HG02759 (cell line): ENCODE measurements around the gene HSD11B2.

Experiments used
- ATAC-seq: cut with Tn5 transposase; IDR thresholded peaks from one replicate; pipeline ENCODE4 v1.9.1; 2021; ENCODE audit warnings: mild to moderate bottlenecking, moderate library complexity; ENCODE audit not compliant: unreplicated experiment

The HSD11B2 gene

DNA sequence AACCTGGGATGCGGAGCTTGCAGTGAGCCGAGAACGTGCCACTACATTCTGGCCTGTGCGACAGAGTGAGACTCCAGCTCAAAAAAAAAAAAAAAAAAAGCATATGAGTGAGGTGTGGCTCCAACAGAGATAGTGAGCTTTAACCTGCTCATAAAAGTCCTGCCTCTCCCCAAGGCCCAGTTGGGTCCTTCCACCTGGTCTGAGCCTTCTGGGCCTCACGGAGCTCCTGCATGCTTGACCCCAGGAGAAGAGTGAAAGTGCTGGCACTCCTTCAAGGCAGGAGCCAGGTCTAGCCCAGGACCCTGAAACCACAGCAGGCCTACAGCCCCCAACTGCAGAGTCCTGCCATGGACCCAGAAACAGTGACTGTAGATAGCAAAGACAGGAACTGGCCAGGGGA is 17.7 kb downstream of the HSD11B2 start:
- no peak for ATAC-seq

DNA sequence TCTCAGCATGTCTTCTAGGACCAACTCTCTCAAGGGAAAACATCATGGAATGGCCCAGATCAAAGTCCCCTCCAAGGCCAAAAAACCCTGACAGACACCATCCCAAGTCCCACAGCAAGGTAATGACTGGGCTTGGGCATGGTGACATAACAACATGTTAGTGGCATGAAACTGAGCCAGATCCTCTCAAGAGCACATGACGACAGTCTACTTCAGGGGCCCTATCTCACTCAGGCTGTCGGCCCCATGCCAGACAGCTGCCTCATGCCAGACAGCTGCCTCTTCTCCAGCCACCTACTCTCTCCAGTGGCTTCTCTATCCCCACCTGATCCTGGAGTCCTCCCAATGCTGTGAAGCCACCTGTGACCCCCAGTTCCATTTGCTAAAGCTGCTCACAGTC is 18.4 kb downstream of the HSD11B2 start:
- ATAC-seq: no peak

DNA sequence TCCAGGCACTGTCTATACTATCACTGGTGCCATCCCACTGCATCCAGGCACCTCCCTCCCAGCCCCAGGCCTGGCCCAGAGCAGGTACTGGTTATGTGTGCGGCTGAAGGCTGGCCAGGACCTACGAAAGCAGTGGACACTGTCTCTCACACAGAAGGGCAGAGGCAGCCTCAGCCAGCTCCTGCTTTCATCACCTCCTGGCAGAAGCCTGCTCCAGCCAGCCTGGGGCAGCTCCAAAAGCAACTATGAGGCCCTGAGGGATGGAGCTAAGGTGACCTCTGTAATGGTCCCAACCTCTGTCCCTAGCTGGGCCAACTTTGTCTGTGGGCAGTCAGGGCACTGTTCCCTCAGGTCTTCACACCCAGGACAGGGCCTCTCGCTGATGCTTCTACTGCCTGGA is 18.8 kb downstream of the HSD11B2 start:
- no peak for ATAC-seq

DNA sequence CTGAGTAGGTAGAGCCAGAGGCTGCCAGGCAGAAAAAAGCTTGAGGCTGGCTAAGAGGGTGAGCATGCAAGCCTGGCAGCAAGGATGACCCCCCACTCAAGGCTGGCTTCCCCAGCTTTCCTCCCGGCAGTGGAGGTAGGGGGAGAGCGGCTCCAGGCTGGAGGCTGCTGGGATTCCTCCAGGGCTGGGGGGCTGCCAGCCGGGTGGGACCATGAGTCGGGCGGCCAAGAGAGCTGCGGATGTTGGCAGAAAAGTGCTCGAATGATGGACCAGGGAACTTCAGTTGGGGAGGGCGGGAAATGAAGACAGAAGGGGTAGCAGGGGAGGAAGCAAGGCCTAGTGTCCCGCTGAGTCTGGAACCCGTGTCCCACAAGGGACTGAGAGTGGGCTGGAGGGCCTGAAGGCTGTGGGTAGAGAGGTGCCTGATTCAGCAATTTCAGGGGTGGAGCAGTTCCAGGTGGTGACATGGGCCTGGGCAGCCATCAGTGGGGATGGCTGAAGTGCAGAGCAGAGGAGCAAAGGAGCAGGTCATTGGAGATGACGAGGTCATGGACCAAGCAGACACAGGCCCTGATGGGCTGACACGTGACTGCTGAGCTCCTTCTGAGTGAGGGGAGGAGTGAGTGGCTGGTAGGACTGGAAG is 20.3 kb downstream of the HSD11B2 start:
- ATAC-seq: no peak

DNA sequence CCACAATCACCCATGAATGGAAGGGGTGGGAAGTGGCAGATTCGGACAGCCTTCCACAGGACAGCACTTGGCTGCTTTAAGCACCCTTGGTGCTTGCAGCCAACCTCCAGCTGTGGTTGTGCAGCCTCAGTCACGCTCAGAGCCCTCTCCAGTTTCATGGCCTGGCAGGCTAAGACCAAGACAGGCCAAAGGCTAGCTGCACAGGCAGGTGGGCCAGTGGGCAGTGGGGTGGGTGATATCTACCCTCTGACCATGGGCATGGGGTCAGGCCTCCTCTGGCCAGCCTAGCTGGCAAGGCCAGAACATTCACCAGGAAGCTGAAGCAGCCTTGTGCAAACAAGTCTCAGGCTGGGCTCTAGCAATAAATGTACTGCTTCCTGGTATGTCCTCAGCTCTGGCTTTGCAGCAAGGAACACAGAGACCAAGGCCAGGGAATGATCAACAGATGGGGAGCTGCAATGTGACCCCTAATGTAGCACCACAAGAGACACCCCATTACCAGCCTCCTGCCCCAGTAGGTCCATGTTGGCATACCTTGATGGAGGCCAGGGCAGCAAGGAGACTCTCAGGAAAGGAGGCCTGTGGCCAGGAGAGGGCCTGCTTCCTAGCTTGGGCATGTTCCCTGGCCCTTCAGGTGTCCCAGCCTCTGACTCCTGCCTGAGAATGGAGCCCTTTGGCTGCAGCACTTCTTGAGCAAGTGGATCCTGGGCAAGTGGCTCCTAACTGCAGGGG is 20.9 kb downstream of the HSD11B2 start:
- no peak for ATAC-seq

DNA sequence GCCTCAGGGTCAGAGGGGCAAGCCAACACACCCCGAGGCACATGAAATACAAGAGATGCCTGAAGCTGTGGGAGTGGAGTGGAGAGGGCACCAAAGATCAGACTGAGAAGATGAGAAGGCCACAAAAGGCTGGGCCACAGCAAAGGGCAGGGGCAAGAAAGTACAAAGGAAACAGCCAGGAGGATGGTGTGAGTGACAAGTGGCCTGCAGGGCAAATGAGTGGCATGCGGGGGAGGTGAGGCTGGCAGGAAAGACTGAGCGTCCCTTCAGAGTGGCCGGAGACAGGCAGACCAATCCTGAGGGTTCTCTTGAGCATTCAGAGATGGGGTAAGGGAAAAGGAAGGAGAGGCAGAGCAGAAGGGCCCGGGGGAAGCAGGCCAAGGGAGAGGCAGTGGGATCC is 23.2 kb downstream of the HSD11B2 start:
- no peak for ATAC-seq

DNA sequence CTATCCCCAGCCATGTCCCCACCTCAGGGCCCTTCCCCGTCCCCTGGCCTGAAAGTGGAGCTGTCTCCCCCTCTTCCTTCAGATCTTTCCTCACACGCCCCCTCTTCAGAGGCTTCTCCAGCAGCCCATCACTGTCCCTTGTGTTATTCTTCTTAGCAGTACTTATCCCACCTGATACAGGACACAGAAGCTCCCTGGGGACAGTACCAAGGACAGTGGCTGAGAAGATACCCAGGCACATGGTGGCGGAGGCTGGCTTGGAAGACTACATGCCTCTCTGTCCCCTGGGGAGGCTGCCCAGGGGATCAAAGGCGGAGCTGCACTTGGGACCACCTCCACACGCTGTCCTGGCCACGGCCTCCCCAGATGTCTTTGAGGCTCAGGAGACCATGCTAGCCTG is 23.9 kb downstream of the HSD11B2 start:
- no peak for ATAC-seq

DNA sequence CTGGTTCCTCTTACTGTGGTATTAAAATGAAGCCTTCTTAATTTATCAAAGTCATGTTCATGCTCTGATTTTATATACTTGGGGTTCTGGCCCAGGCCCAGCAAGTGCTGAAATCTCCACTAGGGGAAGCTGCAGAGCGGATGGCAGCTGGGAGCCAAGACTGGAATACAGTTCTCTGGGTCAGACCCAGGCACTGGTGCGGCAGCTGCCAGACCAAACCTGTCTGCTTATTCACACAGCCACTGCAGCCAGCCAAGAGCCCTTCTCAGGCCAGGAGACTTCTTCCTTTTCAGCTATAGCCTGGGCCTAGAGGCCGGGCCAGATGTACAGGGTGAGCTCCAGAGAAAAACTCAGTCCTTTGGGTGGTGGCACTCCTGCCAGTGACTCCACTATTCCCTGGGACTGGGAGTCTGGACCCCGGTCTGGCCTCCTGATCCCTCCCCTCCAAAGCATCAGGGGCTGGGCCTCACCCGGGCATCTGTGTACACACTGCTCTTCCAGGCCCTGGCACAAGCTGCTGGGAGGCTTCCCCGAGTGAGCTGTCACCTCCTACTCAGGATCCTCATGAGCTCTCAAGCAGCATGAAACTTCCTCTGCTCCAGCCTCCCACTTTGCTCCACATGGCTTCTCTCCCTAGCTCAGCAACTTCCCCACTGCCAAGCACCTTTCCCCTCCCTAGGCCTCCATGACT is 25.6 kb downstream of the HSD11B2 start:
- ATAC-seq: no peak

DNA sequence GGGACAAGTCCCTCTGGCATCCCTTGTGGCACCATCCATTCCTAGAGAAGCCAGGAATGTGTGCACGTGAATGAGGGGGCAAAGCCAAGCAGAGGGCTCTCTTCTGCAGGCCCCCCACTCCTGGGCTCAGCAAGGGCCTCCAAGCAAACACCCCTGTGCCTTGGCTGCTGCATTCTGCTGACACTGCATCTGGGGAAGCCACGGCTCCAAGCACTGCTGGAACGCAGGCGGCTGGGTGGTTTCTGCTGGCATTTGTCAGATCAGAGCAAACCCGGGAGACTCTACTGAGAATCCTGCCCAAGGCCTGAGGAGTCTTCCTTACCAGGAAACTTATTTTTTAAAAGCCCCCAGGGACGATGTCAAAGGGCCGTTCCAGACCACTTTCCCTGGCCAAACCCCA is 26.7 kb downstream of the HSD11B2 start:
- ATAC-seq: no peak

DNA sequence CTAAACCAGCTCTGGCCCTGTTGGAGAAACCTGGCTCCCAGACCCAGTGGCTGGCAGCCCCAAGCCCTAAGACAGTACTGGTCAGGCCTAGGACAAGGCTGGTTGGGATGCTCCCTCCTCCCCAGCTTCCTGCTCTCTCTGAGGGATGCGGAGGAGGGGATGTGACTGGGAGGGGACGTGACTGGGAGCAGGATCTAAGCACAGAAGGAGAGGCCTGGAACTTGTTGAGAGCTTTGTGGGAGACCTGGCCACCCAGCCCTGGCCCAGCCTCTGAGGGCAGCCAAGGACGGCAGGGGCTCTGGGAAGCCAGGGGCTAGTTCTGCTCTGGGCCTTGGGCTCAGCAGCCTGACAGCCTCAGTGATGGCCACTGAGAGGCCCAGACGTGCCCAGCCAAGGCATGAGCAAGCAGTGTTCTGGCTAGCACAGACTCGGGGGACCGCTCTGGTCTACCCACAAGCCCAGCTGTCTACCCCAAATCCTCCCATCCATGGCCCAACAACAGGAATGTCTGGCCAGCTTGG is 27.3 kb downstream of the HSD11B2 start:
- no peak for ATAC-seq

DNA sequence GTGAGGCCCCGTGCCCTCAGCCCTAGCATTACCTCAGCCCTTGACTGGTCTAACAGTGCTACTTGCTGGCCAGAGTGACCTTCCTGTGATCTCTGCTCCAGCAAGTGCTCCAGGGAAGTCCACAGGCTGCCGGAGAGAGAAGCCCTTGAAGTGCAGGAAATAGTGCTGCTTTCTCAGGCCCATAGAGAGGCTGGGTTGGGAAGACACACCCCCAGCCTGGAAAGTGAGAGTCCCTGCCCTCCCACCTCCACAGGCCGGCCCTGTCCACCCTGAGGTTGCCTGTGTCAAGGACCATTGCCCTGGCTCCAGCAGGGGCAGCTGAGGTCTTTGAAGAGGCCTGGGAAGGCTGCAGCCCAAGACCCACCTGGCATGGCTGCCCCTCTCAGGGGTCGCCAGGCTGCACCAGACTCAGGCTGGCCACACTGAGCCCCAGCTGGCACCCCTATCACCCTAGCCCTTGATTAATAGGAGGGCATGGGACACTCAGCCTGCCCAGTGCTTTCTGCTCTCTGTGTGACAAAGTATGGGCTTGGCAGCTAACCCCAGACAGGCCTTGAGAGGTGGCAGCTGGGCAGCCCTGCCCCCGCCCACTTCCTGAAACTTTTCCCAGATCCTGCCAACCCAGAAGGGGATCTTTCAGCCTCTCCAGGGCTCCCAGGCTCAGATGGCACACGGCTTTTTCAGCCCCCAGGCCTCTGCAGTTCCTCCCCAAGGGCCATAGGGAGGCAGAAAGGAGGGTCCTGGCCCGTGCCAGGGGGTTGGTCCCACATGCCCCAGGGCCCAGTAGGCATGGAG is 28.3 kb downstream of the HSD11B2 start:
- ATAC-seq: no peak

DNA sequence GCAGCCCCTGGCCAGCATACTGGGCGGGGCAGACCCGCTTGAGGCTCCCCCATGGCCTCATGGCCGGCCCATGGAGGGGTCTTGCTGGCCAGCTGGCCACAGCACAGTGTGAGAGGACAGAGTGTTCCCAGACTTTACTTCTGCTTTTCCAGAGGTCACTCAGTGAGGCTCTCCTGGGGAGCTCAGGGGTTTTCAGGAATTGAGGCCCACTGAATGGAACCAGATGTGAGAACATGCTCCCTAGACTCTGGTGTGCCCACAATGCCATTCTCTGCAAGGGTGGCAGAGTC is 28.9 kb downstream of the HSD11B2 start:
- no peak for ATAC-seq

DNA sequence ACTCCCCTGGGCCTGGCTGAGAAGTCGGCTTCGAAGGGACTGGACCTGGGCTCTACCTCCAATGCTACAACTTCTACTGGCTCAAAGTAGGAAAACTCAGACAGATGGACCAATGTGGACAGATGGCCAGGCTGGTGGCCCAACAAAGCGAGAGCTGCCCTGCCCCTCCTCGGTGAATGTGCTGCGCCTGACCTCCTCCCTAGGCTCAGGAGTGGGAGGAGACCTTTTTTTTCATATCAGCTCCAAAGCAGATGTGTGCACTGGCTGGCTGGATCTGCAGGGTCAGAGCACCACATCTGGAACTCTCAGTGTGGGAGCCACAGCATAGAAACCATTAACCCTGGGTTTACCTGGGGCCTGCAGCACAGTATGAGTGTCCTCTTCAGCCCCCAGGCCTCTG is 29.2 kb downstream of the HSD11B2 start:
- no peak for ATAC-seq

DNA sequence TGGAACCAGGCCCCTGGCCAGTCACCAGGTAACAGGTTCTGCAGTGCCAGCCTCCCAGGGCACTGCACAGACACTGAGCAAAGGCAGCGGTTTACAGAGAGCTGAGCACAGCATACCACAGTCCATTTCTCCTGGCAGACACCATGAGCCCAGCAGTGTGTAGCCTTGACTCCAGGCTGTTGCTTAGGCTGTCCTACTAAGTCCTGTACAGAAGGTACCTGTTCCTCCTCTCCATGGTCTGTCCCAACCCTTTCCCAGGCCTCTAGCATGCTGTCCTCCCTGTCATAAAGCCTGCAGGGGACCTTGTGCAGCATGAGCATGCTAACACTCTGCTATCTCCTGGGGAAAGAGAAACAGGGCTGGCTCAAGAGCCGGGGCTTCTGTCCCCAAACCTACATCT is 30.0 kb downstream of the HSD11B2 start:
- no peak for ATAC-seq

DNA sequence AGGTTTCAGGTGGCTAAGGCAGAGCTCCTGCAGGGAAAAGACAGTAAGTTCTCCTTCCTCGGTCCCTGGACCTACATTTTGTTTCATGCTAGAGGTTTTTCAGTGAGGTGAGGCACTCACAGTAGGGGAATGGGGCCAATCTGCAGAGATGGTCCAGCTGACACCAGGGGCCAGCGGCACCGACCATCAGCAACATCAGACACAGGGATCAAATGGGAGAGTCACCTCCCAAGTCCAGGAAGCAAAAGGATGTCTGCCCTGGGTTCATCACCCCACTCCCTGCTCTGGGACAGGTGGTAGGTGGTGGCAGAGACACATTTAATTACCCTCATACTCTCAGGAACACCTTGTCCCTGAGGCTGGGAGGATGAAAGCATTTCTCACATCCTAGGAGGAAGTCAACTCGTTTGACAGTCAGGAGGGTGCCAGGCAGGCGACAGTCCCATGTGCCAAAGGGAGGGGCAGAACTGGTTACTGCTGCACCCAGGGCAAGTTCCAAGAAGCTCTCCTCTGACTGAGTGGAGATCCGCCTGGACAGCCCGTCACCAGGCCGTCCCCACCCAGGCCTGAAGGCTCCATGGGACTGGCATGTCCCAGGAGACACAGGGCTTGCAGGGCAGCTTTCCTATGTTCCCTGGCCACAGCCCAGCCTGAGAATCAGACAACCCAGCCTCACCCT is 30.8 kb downstream of the HSD11B2 start:
- no peak for ATAC-seq

DNA sequence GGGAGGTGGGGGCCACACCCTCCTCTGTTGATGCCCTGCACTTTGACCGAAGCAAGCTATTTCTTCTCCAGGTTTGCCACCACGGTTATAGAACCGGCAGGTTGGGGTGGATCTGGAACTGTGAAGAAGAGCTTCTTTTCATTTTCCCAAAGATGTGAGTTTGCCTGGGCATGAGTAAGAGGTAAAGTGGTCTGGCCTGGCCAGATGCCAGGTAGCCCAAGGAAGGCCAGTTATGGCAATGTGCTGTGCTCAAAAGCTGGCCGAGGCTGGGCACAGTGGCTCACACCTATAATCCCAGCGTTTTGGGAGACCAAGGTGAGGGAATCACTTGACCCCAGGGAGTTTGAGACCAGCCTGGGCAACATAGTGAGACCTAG is 31.3 kb downstream of the HSD11B2 start:
- no peak for ATAC-seq

DNA sequence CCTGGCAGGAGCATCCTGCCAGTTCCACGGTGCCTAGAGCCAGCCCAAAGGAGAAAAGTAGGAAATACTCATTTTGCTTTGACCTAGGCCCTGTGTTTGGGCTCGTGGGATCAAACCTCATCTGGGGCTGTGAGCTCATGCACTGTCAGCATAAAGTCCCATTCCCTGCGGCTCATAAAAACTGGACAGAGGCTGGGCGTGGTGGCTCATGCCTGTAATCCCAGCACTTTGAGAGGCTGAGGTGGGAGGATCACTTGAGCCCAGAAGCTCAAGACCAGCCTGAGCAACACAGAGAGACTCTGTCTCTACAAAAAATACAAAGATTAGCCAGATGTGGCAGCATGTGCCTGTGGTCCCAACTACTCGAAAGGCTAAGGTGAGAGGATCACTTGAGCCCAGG is 32.1 kb downstream of the HSD11B2 start:
- no peak for ATAC-seq

DNA sequence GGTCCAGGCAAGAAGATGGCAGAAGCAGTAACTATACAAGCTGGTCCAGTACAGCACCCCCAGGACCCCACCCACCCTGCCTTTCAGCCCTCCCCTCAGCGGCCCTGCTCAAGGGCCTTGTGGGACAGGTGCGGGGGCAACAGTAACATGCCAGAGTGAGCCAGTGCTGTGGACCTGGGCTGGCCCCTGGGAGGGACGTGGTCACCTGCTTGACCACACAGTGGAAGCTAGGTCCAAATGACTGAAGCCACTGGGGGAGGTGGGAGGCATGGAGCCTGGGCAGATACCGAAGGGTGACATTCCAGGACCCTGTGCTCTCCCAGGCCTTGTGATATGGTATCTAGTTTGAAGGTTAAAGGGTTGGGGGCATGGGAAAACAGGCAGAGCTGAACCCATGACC is 32.8 kb downstream of the HSD11B2 start:
- no peak for ATAC-seq

DNA sequence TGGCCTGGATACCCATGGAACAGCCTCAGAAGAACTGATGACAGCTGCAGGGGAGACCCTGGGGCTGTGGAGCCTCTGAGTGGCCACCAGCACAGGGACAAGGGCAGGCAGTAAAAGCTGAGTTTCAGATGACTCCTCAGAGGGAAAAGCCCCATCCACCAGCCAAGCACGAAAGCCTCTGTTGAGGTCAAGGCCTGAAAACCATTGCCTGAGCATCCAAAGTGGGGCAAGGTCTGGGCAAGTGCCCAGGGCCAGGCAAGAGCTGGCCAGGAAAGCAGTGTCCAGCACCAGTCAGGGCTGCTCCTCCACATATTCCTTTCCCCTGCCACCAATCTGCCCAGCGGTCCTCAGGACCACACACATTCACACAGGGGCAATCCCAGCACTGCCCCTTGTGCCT is 33.6 kb downstream of the HSD11B2 start:
- no peak for ATAC-seq

DNA sequence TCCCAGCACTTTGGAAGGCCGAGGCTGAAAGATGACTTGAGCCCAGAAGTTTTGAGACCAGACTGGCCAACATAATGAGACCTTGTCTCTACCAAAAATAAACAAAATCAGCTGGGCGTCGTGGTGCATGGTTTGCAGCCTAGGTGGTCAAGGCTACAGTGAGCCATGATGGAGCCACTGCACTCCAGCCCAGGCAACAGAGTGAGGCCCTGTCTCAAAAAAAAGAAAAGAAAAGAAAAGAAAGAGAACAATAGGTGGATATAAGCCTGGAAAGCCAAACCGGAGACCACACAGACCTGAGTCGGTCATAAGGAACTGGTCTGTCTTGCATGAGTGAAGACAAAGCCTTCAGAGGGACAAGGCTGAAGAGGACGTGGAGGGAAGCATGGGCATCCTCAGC is 35.7 kb downstream of the HSD11B2 start:
- no peak for ATAC-seq

DNA sequence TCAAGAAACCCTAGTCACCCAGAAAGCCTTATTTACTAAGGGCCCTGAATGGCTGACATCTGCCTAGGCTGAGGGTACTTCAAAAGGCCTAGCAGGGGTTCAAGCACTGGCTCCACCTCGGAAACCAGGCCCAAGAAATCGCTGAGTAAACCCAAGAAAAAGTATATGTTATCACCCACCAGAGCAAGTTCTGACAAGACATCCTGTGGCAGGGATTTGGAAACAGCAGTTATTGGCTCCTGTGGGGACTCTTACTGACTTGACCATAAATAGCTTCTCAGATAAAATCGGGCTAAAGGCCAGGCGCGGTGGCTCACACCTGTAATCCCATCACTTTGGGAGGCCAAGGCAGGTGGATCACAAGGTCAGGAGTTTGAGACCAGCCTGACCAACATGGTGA is 37.8 kb downstream of the HSD11B2 start:
- ATAC-seq: no peak
